RWPE2 (cell line): ENCODE measurements around the gene BABAM2.
"Not testable (repeated sequence)": the region's sequence is repeated elsewhere in the genome, so short reads cannot be mapped to it uniquely, and the experiment has no call there.

ENCODE experiments used
- ATAC-seq: fragments of 200-7000 bp; cut with Tn5 transposase; 3 replicates; pipeline ENCODE4 v1.9.1; 2021; ENCODE audit warnings: low read depth
- DNase-seq: peaks from one replicate; pipeline ENCODE4 v3.0.0-alpha.2; 2020; ENCODE audit warnings: low spot score
- H3K27ac ChIP-seq: fragments of 450-650 bp; 2 replicates; pipeline ENCODE4 v1.5.1; 2017; ENCODE audit warnings: mild to moderate bottlenecking; ENCODE audit not compliant: poor library complexity, severe bottlenecking
- H3K27me3 ChIP-seq: fragments of 250-450 bp; sonication (Bioruptor Pico); 2 replicates; pipeline ENCODE4 v1.5.1; 2021; ENCODE audit warnings: mild to moderate bottlenecking, moderate library complexity; ENCODE audit not compliant: insufficient read depth, poor library complexity, severe bottlenecking
- H3K36me3 ChIP-seq: fragments of 250-450 bp; sonication (Bioruptor Pico); 2 replicates; pipeline ENCODE4 v1.5.1; 2020; ENCODE audit warnings: low read depth, mild to moderate bottlenecking, moderate library complexity
- H3K4me1 ChIP-seq: fragments of 250-450 bp; sonication (Bioruptor Pico); 2 replicates; pipeline ENCODE4 v1.5.1; 2021; ENCODE audit warnings: mild to moderate bottlenecking, moderate library complexity; ENCODE audit not compliant: insufficient read depth, poor library complexity, severe bottlenecking
- H3K4me3 ChIP-seq: fragments of 250-450 bp; sonication (Bioruptor Pico); 2 replicates; pipeline ENCODE4 v1.5.1; 2021; ENCODE audit warnings: mild to moderate bottlenecking, moderate library complexity; ENCODE audit not compliant: severe bottlenecking
- H3K9me3 ChIP-seq: fragments of 250-450 bp; sonication (Bioruptor Pico); 2 replicates; pipeline ENCODE4 v1.5.1; 2021; ENCODE audit warnings: mild to moderate bottlenecking, moderate library complexity; ENCODE audit not compliant: severe bottlenecking
- CTCF ChIP-seq: fragments of 450-650 bp; IDR thresholded peaks from one replicate; pipeline ENCODE4 v1.5.1; 2017; ENCODE audit warnings: mild to moderate bottlenecking, moderate library complexity; ENCODE audit not compliant: poor library complexity, severe bottlenecking

BABAM2 gene

GRCh38 chr2:28367667-28368356 is 477.3 kb downstream of the BABAM2 start:
- H3K36me3 ChIP-seq, result no peaks in the 10 kb centered on the region
- H3K9me3 ChIP-seq, result no peaks in the 10 kb centered on the region
- H3K27ac ChIP-seq, result no peak overlapping the region
- no peaks in the 10 kb centered on the region for H3K27me3 ChIP-seq
- TF ChIP-seq CTCF, result no peak
- ATAC-seq (no peak), DNase-seq (no peak)
- no peak overlapping the region for H3K4me3 ChIP-seq
- H3K4me1 ChIP-seq, result peaks cover 7% of the 10 kb centered on the region

- Histone ChIP-seq H3K27me3 (no peaks in the 10 kb centered on the region), H3K36me3 (no peaks in the 10 kb centered on the region), H3K4me3 (no peak overlapping the region), H3K9me3 (no peaks in the 10 kb centered on the region), H3K4me1 (peaks cover 7% of the 10 kb centered on the region), H3K27ac (no peak overlapping the region)
- ATAC-seq, result no peak
- no peak for DNase-seq
- TF ChIP-seq CTCF, result no peak
These were observed 477.8 kb downstream of the BABAM2 start for GRCh38 chr2:28368357-28368798.

- TF ChIP-seq CTCF, result no peak
These were observed 478.8 kb downstream of the BABAM2 start for GRCh38 chr2:28369358-28369757.

GRCh38 chr2:28370354-28370753 is 479.8 kb downstream of the BABAM2 start:
- ATAC-seq (peak; percentile 45; the same call in 1 of the 3 replicates), DNase-seq (no peak)
- Histone ChIP-seq H3K9me3 (no peaks in the 10 kb centered on the region), H3K4me3 (no peak overlapping the region), H3K27me3 (no peaks in the 10 kb centered on the region), H3K36me3 (no peaks in the 10 kb centered on the region), H3K27ac (no peak overlapping the region), H3K4me1 (peaks cover 7% of the 10 kb centered on the region)
- TF ChIP-seq CTCF, result no peak

More at GRCh38 chr2:28369358-28369757, 478.8 kb downstream of the BABAM2 start:
- no peak for DNase-seq
- peaks cover 7% of the 10 kb centered on the region for H3K4me1 ChIP-seq
- no peaks in the 10 kb centered on the region for H3K9me3 ChIP-seq
- no peak overlapping the region for H3K27ac ChIP-seq
- H3K4me3 ChIP-seq, result no peak overlapping the region
- H3K27me3 ChIP-seq, result no peaks in the 10 kb centered on the region
- no peaks in the 10 kb centered on the region for H3K36me3 ChIP-seq
- no peak for ATAC-seq

- H3K9me3 ChIP-seq, ATAC-seq, DNase-seq, H3K27me3 ChIP-seq, H3K27ac ChIP-seq, H3K36me3 ChIP-seq, H3K4me3 ChIP-seq: not testable (repeated sequence)
- peaks cover 11% of the 10 kb centered on the region for H3K4me1 ChIP-seq
These were observed 481.2 kb downstream of the BABAM2 start for GRCh38 chr2:28371728-28372127.
